Brain pericyte (primary cell): ENCODE results near the gene SDF4.
"Not testable (repeated sequence)": the region's sequence is repeated elsewhere in the genome, so short reads cannot be mapped to it uniquely, and the experiment has no call there.

ENCODE experiments used
- DNase-seq: peaks from one replicate; pipeline ENCODE4 v3.0.0-alpha.2; 2012; ENCODE audit warnings: low read depth, low spot score

The SDF4 gene

DNA sequence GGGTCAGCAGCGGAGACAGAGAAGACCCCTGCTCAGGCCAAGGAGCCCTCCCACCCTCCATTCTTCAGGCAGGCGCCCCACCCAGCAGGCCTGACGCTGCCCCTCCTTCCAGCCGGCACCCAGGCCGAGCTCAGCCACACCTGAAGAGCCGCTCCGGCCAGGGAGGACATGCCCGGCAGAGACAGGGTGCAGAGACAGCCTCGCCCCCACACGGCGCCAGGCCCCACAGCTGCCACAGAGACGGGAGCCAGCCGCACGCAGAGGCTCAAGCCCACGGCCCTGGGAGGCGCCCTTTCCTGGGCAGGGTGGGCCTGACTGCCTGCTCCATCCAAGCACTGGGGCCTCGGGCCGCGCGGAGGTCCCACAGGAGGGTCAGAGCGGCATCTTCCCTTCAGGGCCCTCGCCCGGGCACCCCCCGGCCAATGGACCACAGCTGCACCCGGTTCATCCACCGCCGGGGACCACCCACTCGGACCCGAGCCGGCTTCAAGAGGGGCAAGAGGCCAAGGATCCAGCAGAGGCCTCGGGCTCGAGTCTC, 52.9 kb downstream of the SDF4 start:
- no peak for DNase-seq

DNA sequence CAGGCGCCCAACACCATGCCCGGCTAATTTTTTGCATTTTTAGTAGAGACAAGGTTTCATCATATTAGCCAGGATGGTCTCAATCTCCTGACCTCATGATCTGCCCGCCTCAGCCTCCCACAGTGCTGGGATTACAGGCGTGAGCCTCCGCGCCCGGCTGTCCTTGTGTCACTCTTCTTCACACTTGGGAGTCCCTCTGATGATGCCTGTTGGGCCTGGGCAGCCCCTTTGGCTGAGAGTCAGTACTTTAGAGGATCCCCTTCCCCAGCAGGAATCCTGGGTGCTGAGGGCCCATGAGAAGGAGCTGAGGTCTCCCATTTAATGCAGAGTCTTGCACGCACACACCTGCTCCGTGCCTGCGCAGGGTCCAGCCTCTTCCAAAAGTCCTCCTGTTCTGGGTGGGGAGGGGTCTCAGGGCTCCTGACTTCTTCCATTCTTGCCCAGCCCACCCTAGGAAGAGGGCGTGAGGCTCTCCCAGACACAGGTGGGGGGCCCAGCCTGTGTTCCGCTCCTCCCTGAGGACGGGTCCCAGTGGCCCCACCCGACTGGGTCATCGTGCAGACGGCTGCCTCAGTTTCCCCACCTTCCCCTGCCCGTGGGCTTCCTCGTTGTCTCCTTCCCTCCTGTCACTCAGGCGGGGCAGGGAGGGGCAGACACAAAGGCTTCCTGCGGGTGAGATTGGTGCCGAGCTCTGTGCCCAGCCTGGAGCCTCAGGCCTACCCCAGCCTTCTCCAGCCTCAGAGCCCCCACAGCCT, 54.2 kb downstream of the SDF4 start:
- no peak for DNase-seq

DNA sequence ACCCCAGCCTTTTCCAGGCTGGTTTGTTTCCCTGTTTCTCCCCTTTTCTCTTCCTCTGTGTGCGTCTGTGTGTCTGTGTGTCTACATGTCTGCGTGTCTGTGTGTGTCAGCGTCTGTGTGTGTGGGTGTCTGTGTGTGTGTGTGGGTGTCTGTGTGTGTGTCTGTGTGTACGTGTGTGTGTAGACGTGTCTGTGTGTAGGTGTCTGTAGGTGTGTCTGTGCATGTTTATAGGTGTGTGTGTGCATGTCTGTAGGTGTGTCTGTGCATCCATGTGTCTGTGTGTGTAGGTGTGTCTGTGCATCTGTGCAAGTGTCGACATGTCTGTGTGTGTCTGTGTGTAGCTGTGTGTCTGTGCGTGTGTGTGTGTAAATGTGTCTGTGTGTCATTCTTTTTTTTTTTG, 54.9 kb downstream of the SDF4 start:
- no peak for DNase-seq

DNA sequence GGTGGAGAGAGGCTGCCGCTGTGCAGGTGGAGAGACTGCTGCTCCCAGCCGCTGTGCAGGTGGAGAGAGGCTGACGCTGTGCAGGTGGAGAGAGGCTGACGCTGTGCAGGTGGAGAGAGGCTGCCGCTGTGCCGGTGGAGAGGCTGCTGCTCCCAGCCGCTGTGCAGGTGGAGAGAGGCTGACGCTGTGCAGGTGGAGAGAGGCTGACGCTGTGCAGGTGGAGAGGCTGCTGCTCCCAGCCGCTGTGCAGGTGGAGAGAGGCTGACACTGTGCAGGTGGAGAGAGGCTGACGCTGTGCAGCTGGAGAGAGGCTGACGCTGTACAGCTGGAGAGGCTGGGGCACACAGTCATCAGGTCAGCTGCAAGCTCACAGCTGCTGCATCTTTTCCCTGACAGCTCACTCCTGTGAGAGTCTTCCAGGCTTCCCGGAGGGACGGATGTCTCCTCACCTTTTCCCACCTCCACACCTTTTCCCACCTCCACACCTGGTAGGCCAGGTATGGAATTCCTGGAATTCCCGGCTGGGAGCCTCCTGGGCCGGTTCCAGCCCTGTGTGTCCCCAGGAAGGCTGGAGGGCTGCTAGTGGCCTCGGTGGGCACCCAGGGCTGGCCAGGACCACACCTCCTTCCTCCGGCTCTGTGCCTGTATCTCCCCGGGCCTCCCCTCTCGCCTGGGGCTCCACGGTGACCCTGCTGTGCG, 55.6 kb downstream of the SDF4 start:
- DNase-seq, result not testable (repeated sequence)

DNA sequence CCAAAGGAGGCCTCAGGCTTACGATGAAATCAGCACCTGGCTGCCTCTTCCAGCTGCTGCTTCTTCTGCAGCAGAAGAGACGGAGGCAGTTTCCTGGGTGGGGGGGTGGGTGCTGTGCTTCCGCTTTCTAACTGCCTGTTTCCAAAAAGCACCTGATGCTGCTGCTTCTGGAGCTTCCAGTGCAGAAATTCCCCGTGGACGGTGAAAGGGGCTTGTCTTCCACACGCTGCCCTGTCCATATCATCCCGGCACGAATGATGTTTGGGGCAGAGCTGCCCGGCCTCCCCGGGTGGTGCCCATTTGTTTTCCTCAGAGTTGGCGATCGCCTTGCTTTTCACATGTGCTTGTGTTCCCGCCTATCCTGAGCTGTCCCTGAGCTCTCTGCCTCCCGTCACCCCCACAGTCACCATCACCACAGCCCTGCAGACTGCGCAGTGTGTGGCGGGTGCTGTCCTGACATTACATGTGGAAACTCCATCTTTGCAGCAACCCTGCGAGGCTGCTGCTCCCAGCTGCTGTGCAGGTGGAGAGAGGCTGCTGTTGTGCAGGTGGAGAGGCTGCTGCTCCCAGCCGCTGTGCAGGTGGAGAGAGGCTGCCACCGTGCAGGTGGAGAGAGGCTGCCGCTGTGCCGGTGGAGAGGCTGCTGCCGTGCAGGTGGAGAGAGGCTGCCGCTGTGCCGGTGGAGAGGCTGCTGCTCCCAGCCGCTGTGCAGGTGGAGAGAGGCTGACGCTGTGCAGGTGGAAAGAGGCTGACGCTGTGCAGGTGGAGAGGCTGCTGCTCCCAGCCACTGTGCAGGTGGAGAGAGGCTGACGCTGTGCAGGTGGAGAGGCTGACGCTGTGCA, 56.4 kb downstream of the SDF4 start:
- no peak for DNase-seq

DNA sequence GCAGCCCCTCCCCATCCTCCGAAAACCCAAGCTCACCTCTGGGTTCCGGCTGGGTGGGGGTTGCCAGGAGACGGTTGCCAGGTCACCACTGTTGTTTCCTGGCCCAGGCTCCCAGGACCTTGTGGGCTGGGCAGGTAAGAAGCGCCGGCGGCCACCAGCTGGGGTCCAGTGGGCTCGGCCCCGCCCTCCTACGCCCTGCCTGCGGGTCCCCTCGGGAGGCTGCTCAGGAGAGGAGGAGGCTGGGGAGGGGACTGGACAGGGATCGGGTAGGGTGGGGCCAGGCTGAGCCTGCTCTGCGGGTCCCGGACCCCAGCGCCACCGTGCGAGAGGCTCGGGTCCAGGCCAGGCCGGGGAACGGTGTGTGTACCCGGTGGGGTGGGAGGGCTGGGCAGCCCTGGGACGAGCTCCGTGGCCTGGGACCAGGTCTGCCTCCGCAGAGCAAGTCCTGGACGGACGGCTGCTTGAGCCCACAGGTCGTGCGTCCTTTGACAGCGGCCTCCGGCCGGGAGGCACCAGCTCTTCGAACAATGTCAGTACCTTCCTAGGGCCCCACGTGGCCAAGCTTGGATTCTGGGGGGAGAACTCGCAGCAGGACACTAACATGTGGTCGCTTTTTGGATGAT, 57.9 kb downstream of the SDF4 start, which contains the start of gene TTLL10:
Gene TTLL10 (plus strand): TSS at position 88 of the 623 bp plus-strand sequence. CDS start 5,336 bp downstream, outside the sequence.
- no peak for DNase-seq

DNA sequence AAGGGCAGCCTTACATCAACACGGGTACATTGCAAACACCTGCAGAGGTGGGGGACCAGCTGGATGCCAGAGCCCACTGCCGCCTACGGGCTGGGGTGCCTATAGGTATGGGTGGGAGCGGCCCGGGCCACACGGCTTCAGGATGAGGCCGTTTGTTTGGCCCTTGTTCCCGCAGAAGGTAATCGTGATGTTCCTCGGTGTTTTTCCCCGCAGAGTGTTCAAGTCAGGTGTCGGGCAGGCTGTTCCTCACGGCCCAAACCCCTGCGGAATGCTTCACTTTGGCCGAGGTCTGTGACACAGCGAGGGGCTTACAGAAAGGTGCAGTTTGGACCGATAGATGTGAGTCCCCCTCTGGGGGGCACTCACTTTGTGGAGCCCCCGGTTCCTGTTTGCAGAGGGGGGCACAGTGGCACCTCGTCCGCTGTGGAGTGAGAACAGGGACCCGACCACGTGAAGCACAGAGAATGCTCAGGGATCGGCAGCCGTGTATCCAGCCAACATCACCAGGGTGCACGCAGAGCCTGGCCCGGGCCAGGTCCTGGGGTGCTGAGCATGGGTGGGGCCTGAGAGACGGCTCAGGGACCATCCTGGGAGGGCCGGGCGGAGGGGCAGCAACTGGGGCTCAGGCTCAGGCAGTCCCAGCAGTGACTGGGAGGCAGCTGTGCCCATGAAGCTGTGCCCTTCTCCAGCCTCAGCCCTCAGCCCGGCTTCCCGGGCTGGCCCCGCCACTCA, 58.6 kb downstream of the SDF4 start:
- DNase-seq, result no peak

DNA sequence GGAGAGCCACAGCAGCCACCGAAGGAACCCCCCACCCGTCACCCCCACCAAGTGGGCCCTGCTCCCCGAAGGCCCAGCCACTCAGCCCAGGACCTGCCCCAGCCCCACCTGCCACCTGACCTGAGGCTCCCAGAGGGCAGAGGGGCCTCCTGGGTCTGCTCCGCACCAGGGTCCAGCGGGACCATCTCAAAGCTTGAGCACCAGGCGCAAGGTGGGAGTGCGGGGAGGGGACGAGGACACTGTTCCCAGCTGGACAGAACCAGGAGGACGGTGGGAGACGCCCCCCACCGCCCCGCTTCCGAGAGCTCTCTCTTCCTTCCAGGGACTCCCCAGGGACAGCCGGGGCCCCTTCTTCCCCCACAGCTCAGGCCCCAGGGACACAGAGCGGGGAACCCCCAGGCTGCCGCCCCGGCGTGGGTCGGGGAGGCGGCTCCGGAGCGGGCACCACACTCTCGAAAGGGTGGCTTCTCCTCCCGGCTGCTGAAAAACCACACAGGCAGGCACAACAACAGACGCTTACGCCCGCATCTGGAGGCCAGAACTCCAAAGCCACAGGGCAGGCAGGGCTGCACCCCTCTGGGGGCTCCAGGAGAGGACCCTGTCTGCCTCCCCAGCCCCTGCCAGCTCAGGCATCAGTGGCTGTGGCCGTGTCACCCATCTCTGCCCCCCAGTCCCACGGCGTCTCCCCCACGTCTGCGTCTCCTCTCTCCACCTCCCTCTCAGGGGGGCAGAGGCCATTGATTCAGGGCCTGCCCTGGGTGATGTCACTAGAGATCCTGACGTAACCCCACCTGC, 60.1 kb downstream of the SDF4 start:
- DNase-seq, result no peak

DNA sequence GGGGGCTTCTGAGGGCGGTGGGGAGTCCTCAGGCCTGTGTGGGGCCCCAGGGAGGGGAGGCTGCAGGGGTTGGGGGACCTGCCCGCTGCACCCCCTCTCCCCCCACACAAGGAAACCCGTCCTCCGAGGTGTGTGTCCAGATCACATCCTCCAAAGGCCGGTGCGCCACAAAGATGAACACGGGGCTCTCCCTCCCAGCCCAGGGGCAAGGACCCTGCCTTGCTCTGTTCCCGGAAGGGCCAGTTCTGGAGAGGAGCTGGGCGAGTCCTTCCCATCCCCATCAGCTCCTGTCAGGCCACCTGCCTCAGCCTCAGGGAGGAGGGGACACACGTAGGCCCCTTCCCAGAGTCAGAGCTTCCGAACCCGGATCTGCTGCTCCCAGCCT, 60.6 kb downstream of the SDF4 start:
- no peak for DNase-seq

DNA sequence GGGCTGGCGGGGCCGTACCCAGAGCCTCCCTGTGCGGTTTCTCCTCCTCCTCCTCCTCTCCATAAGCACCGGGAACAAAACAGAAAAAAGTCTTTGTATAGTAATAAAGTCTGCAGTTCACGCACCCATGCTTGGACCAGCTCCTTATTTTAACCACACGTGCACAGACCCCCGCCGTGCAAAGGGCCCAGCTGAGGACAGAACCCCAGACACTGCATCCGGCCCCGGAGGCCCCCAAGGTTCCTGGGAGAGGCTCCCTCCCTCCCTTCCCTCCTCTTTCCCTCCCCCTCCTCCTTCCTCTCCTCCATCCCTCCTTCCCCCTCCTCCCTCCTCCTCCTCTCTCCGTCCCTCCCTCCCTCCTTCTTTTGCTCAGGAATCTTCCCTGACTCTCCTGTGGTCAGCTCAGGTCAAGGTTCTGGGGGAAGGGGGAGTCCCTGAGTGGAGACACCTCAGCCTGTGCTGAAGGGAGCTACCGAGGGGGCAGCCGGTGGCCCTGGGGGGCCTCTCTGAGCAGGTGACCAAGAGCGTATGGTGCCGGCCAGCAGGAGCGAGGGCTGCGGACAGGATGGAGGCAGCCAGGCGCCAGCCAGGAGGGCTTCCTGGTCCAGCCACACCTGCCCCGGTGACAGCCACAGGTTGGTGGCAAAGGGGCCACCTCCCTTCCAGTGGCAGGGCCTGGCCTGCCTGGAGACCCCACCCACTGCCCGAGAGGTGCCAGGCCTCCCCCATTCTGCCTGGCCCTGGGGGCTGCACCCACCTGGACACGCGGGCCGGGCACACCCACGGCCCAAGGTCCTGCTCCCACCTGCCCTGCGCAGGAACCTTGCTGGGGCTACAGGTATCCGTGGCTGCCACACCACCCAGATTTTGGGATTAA, 61.3 kb downstream of the SDF4 start:
- no peak for DNase-seq

DNA sequence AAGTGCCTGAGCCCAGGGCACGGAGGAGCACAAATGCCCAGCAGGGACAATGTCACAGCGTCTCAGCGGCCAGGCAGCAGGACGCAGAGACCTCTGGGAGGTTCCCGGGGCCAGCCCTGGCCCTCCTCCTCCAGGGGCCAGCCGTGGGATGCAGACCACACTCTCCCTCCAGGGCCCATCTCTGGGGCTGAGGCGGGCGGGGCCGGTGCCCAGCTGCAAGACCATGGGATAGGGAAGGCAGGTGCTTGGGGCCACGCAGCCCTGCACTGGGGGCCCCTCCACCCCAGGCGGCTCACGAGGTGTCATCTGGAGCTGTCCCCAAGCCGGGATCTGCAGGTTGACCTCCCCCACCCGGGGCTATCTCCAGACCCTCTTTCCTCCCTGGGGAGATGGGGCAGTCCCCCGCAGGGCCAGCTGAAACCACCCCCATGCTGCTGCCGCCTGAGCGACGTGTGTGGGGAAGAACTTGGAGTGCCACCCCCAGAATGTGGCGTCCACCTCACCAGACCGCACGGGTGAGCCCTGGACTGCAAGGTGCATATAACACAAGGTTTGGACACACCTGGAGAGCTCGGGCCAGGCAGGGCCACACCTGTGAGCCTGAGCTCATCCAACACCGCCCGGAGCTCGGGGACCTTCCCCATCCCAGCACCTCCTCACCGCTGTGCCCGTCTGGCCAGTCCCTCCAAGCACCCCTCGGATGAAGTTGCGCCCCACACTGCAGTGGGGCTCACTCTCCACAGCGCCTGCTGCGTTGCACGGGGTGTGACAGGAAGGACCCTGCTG, 62.2 kb downstream of the SDF4 start:
- no peak for DNase-seq

DNA sequence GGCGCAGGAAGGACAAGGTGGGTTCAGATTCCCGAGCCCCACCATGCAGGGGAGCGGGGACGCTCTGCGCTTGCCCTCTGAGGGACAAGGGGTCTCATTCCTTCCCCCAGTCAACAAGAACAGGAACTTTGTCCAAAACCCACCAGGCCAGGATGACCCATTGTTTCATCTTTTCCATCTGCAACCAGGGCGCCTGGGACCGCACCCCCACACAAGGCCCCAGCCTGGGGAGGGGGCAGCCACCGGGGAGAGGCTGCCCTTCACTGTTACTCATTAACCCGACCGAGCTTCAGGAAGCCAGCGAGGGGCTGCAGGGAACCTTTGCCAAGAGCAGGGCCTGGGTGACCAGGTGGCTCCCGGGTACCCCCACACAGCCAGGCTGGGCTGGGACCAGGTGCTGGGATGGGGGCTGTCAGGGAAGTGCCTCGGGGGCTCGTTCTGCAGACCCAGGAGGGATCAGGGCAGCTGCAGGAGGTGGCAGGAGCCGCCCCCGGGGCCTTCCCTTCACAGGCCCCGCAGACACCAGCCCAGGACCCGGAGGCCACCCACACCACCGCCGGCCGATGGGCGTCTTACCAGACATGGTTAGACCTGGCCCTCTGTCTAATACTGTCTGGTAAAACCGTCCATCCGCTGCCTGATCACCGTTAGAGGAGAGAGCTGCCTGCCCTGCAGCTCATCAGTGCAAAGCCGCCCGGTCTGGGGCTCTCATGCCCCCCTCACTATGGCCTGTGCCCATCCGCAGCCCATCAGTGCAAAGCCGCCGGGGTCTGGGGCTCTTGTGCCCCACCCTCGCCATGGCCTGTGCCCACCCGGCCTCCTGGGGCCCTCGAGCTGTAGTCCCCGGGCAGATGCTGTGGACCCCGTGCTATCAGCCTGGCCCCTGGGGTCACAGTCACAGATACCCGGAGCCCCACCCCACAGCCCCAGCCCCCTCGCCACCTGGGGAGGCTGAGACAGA, 63.1 kb downstream of the SDF4 start:
- no peak for DNase-seq

DNA sequence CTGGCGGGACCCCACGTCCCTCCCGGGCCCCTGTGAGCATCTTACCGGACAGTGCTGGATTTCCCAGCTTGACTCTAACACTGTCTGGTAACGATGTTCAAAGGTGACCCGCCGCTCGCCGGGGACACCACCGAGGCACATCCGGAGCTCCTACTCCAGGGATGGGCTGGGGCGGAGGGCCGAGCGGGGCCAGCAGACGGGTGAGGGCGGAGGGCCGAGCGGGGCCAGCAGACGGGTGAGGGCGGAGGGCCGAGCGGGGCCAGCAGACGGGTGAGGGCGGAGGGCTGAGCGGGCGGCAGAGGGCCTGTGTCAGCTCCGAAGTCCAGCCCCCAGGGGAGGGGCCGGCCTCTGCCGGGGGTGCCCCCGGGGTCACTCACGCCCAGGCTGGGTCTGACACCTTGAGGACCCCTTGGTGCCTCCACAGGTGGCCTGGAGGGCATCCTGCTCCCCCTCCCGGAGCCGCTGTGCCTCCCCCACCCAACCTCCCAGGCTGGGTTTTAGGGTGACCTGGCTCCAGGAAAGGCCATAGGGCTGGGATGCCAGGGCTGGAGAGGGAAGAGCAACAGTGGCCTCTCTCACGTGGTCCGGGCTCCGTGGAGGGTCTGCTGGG, 63.9 kb downstream of the SDF4 start:
- no peak for DNase-seq

DNA sequence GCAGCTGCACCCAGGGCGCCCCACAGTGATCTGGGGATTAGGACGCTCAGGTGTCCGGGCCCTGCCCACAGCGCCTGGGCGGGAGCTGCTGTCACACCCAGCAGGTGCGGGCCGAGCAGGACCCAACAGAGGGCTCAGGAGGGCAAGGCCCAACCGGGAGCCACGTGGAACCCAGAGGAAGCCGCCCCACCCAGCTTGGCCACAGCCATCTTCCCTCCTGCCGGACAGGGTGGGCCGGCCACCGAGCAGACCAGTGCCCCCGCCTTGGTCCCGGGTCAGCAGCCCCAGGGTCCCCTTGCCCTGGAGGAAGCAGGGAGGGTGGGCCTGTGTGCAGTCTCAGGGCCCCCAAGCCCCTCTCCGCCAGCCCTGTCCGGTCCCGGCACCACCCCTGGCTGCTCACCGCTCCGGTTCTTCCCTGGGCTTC, 64.4 kb downstream of the SDF4 start:
- no peak for DNase-seq
